Activated T-cell treated with anti-CD3 and anti-CD28 coated beads, Interleukin-2, amount 50 U/mL, for 72 hours (primary cell): ENCODE results near the gene TMEM131L. TPM values are rescaled to one million over a fixed set of nuclear protein-coding genes. Genes with fewer than 3 reads are reported as not detected.
A peak's percentile ranks its signal among the peaks of the same experiment; 100 is the strongest.
"Not testable (repeated sequence)": the region's sequence is repeated elsewhere in the genome, so short reads cannot be mapped to it uniquely, and the experiment has no call there.

ENCODE experiments used
- ATAC-seq, 2 donors: fragments of 150-1000 bp; cut with Tn5 transposase; replicated peaks in 1 of 2; 2 replicates each; pipeline ENCODE4 v1.10.0; 2021; ENCODE audit warnings: moderate library complexity in 2 of 2, mild to moderate bottlenecking in 1 of 2
- DNase-seq, 2 donors: peaks; one replicate each; pipeline ENCODE4 v3.0.0; 2021 to 2022; ENCODE audit warnings: mixed read lengths in 1 of 2
- H3K27ac Mint-ChIP-seq: one replicate; pipeline ENCODE4 v1.8.0; 2022; ENCODE audit warnings: mild to moderate bottlenecking, moderate library complexity, mixed read lengths
- H3K27me3 Mint-ChIP-seq: one replicate; pipeline ENCODE4 v1.8.0; 2022; ENCODE audit warnings: low read depth, mixed read lengths
- H3K36me3 Mint-ChIP-seq, 2 donors: one replicate each; pipeline ENCODE4 v1.8.0; 2022; ENCODE audit warnings: mixed read lengths in 2 of 2, mild to moderate bottlenecking in 1 of 2; ENCODE audit not compliant: insufficient read depth in 2 of 2
- H3K4me1 Mint-ChIP-seq: one replicate; pipeline ENCODE4 v1.8.0; 2022; ENCODE audit warnings: low read depth, mixed read lengths
- H3K4me3 Mint-ChIP-seq, 2 donors: one replicate each; pipeline ENCODE4 v1.8.0; 2022; ENCODE audit warnings: mild to moderate bottlenecking in 2 of 2, mixed read lengths in 2 of 2, moderate library complexity in 2 of 2
- H3K9me3 Mint-ChIP-seq, 2 donors: one replicate each; pipeline ENCODE4 v1.8.0; 2022; ENCODE audit warnings: mixed read lengths in 2 of 2
- total RNA-seq, 2 donors: library from RNA; stranded (reverse); gene quantifications; one replicate each; pipeline ENCODE4 v1.2.3, GENCODE V29; 2022

The TMEM131L gene
- 10 to 100 TPM; 32.7 to 44.4 TPM for total RNA-seq

DNA sequence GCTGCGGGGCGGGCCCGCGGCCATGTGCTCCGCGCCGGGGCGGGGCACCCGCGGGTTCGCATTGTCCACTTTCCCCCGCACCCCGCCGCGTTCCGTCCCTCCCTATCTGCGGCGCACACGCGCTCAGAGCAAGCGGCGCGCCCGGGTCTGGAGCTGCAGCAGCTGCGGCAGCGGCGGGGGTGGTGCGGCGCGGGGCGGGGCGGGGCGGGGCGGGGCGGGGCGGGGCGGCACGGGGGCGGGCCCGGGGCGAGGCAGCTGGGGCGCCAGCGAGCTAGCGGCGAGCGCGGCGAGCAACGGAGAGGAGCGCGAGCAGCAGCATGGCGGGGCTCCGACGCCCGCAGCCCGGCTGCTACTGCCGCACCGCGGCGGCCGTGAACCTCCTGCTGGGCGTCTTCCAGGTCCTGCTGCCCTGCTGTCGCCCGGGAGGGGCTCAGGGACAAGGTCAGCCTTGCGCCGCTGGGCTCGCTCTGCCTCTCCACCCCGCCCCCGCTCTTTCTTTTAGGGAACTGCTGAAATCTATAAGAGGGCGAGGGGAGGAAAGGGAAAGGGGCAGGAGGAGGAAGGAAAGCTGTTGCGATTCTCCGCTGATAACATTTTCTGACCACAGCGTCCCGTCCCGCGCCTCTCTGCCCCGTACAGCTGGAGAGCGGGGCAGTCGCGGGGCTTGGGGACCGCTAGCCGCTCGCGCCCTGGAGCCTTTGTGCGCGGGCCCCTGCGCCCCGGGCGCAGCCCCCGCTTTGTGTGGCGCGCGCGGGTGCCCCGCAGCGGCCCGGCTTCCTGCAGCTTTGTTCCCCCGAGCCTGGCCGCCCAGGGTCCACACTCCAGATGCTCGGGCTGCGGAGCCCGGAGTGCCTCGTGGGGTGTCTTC, at the start of gene TMEM131L:
TSS of gene TMEM131L (plus strand) at position 280 of the 868 bp plus-strand sequence. CDS start at position 318, 38 bp downstream.
- DNase-seq: peak; percentile 70 to 73
- Mint-ChIP-seq H3K36me3 (peaks cover 2 to 11% of the 10 kb centered on the region in 2 donors), H3K27me3 (no peaks in the 10 kb centered on the region), H3K27ac (peak within 1 kb of the TSS; percentile 76), H3K9me3 (no peaks in the 10 kb centered on the region), H3K4me1 (peaks cover 53% of the 10 kb centered on the region), H3K4me3 (peak within 1 kb of the TSS; percentile 94 to 98)
- ATAC-seq: peak; percentile 80 to 86

DNA sequence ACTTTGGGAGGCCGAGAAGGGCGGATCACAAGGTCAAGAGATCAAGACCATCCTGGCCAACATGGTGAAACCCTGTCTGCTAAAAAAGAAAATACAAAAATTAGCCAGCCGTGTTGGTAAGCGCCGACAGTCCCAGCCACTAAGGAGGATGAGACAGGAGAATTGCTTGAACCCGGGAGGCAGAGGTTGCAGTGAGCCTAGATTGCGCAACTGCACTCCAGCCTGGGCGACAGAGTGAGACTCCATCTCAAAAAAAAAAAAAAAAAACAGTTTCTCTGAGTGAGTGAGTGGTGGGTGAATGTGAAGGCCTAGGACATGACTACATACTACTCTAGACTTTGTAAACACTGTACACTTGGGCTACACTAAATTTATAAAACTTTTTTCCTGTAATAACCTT, 49.7 kb upstream of the TMEM131L start:
- H3K27ac Mint-ChIP-seq, DNase-seq, H3K36me3 Mint-ChIP-seq, ATAC-seq, H3K9me3 Mint-ChIP-seq, H3K27me3 Mint-ChIP-seq, H3K4me3 Mint-ChIP-seq: not testable (repeated sequence)
- peaks cover 21% of the 10 kb centered on the region for H3K4me1 Mint-ChIP-seq

- DNase-seq: no peak
- Mint-ChIP-seq H3K4me3 (no peak overlapping the region), H3K4me1 (peaks cover 34% of the 10 kb centered on the region), H3K27ac (no peak overlapping the region), H3K9me3 (no peaks in the 10 kb centered on the region), H3K27me3 (no peaks in the 10 kb centered on the region), H3K36me3 (no peaks in the 10 kb centered on the region)
- no peak for ATAC-seq
These were observed 48.0 kb upstream of the TMEM131L start for GRCh38 chr4:153418121-153418520.

DNA sequence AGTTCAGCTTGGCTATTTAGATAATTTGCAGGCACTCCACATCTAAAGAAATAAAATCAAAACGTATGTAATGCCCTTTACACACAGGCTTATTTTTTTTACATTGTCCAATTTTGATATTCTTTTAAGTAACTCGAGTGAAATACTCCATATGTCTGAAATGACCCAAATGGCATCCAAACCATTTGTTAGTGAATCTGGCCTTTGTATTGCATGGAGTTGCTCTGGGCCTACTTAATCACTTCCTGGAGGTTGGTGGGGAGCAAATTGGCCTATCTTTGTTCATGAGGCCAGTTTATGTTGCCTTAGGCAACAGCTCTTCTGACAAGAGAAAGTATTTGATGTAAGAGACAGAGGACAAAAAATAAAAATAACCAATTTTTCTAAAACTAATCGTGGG, 47.6 kb upstream of the TMEM131L start:
- peak overlapping the region; percentile 44 for H3K27ac Mint-ChIP-seq
- H3K36me3 Mint-ChIP-seq: no peaks in the 10 kb centered on the region
- H3K4me3 Mint-ChIP-seq: no peak overlapping the region
- peaks cover 35% of the 10 kb centered on the region for H3K4me1 Mint-ChIP-seq
- H3K9me3 Mint-ChIP-seq: no peaks in the 10 kb centered on the region
- ATAC-seq: no peak
- no peaks in the 10 kb centered on the region for H3K27me3 Mint-ChIP-seq
- no peak for DNase-seq

- Mint-ChIP-seq H3K27ac (peak overlapping the region; percentile 44), H3K27me3 (no peaks in the 10 kb centered on the region), H3K36me3 (no peaks in the 10 kb centered on the region), H3K4me1 (peaks cover 39% of the 10 kb centered on the region), H3K9me3 (no peaks in the 10 kb centered on the region), H3K4me3 (no peak overlapping the region)
- no peak for ATAC-seq
- no peak for DNase-seq
These were observed 47.1 kb upstream of the TMEM131L start for GRCh38 chr4:153419029-153419428.

GRCh38 chr4:153419673-153420278, 46.4 kb upstream of the TMEM131L start:
- H3K4me3 Mint-ChIP-seq: no peak overlapping the region
- no peaks in the 10 kb centered on the region for H3K36me3 Mint-ChIP-seq
- peaks cover 43% of the 10 kb centered on the region for H3K4me1 Mint-ChIP-seq
- H3K27me3 Mint-ChIP-seq: no peaks in the 10 kb centered on the region
- no peak for ATAC-seq
- DNase-seq: no peak
- no peak overlapping the region for H3K27ac Mint-ChIP-seq
- no peaks in the 10 kb centered on the region for H3K9me3 Mint-ChIP-seq

DNA sequence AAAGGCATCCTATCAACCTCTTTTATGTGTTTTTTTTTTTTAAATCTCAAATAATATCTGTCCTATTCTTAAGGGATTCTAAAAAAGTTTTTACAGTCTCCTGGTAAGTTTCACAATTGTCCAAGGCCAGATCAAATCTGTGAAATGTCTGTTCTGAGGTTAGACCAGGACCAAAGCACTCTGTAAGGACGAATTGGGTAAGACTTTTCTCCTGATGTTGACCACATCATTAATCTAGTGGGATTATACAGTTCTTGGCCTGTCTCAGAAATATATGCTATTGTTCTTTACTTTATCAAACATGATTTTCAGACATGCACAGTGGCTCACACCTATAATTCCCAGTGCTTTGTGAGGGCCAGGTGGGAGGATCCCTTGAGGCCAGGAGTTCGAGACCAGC, 45.8 kb upstream of the TMEM131L start:
- no peak for ATAC-seq
- Mint-ChIP-seq H3K27me3 (no peaks in the 10 kb centered on the region), H3K9me3 (no peaks in the 10 kb centered on the region), H3K36me3 (no peaks in the 10 kb centered on the region), H3K27ac (no peak overlapping the region), H3K4me1 (peaks cover 43% of the 10 kb centered on the region), H3K4me3 (no peak overlapping the region)
- no peak for DNase-seq

- Mint-ChIP-seq H3K4me1 (peaks cover 58% of the 10 kb centered on the region), H3K9me3 (no peaks in the 10 kb centered on the region), H3K27me3 (no peaks in the 10 kb centered on the region), H3K4me3 (no peak overlapping the region), H3K27ac (no peak overlapping the region), H3K36me3 (no peaks in the 10 kb centered on the region)
- ATAC-seq: peak; percentile 79 to 81
- no peak for DNase-seq
These were observed 44.2 kb upstream of the TMEM131L start for GRCh38 chr4:153421941-153422340.

GRCh38 chr4:153426207-153426885, 39.8 kb upstream of the TMEM131L start:
- no peak for DNase-seq
- no peaks in the 10 kb centered on the region for H3K27me3 Mint-ChIP-seq
- H3K9me3 Mint-ChIP-seq: no peaks in the 10 kb centered on the region
- H3K36me3 Mint-ChIP-seq: peaks cover 0 to 2% of the 10 kb centered on the region in 2 donors
- peak; percentile 61 to 77 for ATAC-seq
- H3K27ac Mint-ChIP-seq: peak overlapping the region; percentile 6
- peak overlapping the region; percentile 23 to 44 for H3K4me3 Mint-ChIP-seq
- peaks cover 80% of the 10 kb centered on the region for H3K4me1 Mint-ChIP-seq

DNA sequence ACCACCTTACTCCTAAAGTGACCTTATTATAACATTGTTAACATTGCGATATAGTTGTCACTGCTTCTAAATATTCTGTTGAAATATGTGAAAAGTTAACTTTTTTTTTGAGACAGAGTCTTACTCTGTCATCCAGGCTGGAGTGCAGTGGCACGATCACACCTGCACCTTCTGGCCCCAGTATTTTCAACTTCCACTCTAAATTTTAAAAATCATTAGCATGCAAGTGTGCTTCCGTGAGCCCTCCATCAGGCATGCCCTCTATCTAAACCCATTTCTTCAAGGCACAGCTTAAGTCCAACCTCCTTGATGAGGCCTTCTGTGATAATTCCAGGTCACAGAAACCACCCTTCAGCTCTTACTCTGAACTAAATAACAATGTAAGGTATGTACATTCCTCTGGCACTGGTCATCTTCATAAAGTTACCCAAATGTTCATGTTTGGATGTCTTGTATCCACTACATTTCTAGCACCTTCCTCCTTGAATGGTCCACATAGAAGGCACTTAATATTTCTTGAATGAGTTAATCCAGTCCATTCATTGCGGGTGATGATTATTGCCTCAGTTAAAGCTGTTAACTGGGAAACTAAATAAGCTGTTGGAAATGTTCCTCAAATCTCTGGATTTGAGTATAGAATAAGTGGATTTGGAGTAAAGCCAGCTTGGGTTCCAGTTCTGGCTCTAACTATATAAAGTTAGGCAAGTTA, 38.6 kb upstream of the TMEM131L start:
- H3K27me3 Mint-ChIP-seq: no peaks in the 10 kb centered on the region
- no peak overlapping the region for H3K27ac Mint-ChIP-seq
- DNase-seq: no peak
- H3K4me1 Mint-ChIP-seq: peaks cover 78% of the 10 kb centered on the region
- no peak overlapping the region for H3K4me3 Mint-ChIP-seq
- ATAC-seq: no peak
- H3K36me3 Mint-ChIP-seq: peaks cover 0 to 2% of the 10 kb centered on the region in 2 donors
- no peaks in the 10 kb centered on the region for H3K9me3 Mint-ChIP-seq

DNA sequence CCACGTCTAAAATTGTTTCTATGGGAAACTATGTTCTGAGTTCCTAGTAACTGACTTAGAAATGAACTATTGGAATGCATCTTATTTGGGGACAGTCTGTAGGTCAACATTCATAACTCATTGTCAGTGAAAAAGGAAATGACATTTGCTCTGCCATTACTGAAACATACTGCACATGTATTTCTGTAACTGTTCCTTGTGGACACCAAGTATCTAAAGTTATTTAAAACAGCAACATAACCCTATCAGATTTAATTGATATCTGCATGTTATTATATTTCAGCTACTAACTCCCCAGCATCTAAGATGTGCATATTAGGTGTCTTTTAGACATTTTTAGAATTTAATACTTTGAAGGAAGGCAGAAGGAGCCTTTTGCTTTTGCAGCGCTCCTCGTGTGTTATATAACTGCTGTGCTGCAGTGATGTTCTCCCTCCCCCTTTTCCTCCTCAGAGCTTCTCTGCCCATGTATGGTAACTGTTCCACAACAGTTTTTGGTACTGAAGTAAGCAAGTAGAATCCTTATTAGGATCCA, 37.2 kb upstream of the TMEM131L start:
- no peaks in the 10 kb centered on the region for H3K9me3 Mint-ChIP-seq
- ATAC-seq (no peak), DNase-seq (no peak)
- peaks cover 0 to 2% of the 10 kb centered on the region in 2 donors for H3K36me3 Mint-ChIP-seq
- no peaks in the 10 kb centered on the region for H3K27me3 Mint-ChIP-seq
- peak overlapping the region; percentile 69 for H3K27ac Mint-ChIP-seq
- peaks cover 82% of the 10 kb centered on the region for H3K4me1 Mint-ChIP-seq
- H3K4me3 Mint-ChIP-seq: peak overlapping the region; percentile 27 to 34

- no peaks in the 10 kb centered on the region for H3K27me3 Mint-ChIP-seq
- H3K36me3 Mint-ChIP-seq: no peaks in the 10 kb centered on the region
- ATAC-seq: peak; percentile 86 to 90
- DNase-seq: peak; percentile 78 to 79
- no peaks in the 10 kb centered on the region for H3K9me3 Mint-ChIP-seq
- peak overlapping the region; percentile 96 for H3K27ac Mint-ChIP-seq
- peaks cover 67% of the 10 kb centered on the region for H3K4me1 Mint-ChIP-seq
- H3K4me3 Mint-ChIP-seq: peak overlapping the region; percentile 87 to 96
These were observed 33.0 kb upstream of the TMEM131L start for GRCh38 chr4:153432965-153433753.
